IPS DF 19.7 (cell line): ENCODE results near the gene GALNT8.
"Not testable (repeated sequence)": the region's sequence is repeated elsewhere in the genome, so short reads cannot be mapped to it uniquely, and the experiment has no call there.

Experiments used
- DNase-seq: peaks from one replicate; pipeline ENCODE4 v3.0.0-alpha.2; 2013; ENCODE audit warnings: low read depth, low spot score

The GALNT8 gene

DNA sequence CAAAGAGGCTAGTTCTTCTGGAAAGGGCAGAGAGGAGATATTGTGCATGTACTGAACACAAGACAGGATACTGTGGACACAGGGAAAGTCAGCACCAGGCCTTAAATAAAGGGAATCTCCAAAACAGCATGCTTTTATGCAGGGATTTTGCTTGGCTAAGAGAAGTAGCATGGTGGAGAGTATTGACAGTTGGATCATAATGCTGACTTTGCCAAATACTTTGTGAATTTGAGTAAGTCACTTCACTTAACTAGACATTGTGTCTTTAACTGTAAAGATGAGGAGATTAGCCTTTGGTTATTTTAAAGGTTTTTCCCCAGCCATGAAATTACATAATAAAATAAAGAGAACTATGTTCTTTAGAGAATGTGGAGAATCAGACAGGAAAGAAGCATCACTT, 24.5 kb downstream of the GALNT8 start:
- DNase-seq, result no peak

DNA sequence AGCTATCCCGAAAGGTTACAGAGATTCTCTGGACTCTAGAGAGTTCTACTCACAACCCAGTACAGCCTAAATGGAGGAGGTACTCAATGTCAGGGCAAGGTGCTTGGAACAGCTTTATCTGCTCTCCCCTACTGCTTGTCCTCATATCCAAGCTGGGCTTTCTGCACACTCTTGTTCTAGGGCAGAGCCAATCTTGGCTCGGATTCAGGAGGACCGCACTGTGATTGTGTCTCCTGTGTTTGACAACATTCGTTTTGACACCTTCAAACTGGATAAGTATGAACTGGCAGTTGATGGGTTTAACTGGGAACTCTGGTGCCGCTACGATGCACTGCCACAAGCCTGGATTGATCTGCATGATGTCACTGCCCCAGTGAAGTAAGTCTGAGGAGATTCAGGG, 25.0 kb downstream of the GALNT8 start:
- DNase-seq, result no peak

DNA sequence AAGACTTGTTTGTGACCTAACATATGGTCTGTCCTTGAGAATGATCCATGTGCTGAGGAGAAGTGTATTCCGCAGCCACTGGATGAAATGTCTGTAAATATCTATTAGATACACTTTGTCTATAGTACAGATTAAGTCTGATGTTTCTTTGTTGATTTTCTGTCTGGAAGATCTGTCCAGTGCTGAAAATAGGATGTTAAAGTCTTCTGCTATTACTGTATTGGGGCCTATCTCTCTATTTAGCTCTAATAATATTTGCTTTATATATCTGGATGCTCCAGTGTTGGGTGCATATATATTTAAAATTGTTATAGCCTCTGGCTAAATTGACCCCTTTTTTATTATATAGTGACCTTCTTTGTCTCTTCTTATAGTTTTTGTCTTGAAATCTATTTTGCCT, 31.5 kb downstream of the GALNT8 start:
- not testable (repeated sequence) for DNase-seq

DNA sequence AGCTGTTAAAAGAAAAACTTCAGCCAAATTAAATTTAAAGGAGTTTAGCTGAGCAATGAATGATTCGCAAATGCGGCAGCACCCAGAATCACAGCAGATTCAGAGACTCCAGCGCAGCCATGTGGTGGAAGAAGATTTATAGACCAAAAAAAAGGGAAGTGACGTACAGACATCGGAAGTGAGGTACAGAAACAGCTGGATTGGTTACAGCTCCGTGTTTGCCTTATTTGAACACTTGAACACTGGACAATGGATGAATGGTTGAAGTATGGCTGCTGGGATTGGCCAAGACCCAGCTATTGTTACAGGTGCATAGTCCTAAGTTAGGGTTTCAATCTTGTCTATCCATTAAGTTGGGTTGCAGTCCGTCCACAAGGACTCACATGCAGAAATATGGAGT, 42.6 kb downstream of the GALNT8 start:
- DNase-seq, result no peak

DNA sequence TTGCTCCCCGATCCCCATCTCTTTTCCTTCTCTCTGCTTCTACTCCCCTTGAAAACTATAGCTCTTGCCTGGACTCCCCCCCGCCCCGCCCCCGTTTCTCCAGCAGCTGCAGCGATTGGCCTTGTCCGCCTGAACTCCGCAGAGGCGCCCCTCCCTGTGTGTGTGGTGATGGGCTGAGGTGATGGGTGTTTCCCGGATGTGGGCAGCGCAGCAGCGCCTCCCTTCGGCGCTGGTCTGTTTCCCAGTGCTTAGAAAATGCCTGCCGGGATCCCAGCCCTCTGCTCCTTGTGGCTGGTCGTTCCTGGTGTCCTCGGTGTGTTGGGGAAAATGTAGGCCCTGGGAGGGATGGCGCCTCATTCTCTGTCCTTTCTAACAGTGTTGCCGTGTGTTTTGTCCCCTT, 43.3 kb downstream of the GALNT8 start:
- peak; percentile 86 for DNase-seq

DNA sequence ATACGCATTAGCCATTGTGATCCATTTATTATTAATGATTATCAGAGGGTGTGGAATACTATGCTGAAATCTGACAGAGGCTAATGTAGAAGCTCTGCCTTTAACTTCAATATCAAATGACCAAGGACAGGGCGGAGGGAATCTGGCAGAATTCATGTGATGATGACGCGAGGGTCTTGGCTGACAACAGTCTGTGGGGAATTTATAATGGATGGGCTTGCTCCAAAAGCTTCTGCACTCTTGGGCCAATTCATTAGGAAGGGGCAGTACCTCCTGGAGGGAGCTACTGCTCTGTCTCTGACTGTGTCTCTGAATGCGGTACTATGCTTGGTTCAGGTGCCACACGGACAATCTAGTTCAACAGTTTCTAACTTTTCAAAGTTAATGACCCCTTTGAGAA, 46.2 kb downstream of the GALNT8 start:
- no peak for DNase-seq

DNA sequence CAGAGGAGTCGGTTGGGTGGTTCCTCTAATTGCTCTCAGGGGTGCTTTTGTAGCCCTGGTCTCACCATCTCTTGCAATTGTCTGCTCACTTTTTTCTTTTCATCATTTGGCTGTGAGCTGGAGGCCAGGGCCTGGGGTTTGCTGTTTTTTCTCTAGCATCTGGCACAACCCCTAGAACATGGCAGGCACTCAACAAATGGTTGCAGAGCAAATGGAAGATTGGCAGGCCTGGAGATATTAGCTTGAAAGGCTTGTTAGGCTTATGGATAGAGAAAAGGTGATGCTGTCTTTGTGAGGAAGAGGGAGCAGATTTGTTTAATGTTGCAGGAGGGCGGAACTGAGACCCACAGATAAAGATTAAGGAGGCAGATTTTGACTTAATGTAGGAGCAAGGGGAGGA, 47.0 kb downstream of the GALNT8 start:
- DNase-seq, result no peak

DNA sequence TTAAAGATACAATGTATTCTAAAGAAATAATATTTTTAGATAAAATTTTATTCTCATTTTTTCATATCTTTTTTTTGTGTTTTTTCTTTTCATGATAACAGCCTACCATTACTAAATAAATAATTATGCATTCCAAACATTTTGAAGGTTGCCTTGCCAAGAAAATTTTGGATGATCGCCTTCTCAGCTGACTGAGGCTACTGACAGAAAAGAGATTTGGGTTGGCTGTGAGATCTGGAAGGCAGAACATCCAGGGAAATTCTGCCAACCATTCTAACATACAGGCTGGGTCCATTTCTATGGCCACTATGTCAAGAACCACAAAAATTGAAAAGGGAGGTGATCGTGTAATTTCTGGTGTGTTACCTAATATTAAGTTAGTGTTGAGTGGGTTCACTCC, 48.1 kb downstream of the GALNT8 start:
- no peak for DNase-seq

DNA sequence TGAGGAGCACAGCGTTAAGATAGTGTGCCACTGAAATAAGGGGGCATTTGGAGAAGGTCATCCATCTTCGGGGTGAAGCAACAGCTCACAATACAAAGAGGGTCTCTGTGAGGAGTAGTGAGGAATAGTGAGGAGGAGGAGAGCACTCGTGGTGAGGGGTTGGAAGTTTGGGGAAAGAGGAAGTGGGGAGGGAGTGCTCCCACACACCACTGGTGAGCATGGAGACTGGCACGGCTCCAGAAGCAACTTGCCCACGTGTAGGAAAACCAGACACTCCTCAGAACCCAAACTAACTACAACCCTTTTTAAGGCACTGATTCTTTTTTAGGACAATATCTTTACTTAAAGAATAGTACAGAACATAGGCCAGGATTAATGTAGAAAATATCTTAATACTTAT, 48.9 kb downstream of the GALNT8 start:
- no peak for DNase-seq

DNA sequence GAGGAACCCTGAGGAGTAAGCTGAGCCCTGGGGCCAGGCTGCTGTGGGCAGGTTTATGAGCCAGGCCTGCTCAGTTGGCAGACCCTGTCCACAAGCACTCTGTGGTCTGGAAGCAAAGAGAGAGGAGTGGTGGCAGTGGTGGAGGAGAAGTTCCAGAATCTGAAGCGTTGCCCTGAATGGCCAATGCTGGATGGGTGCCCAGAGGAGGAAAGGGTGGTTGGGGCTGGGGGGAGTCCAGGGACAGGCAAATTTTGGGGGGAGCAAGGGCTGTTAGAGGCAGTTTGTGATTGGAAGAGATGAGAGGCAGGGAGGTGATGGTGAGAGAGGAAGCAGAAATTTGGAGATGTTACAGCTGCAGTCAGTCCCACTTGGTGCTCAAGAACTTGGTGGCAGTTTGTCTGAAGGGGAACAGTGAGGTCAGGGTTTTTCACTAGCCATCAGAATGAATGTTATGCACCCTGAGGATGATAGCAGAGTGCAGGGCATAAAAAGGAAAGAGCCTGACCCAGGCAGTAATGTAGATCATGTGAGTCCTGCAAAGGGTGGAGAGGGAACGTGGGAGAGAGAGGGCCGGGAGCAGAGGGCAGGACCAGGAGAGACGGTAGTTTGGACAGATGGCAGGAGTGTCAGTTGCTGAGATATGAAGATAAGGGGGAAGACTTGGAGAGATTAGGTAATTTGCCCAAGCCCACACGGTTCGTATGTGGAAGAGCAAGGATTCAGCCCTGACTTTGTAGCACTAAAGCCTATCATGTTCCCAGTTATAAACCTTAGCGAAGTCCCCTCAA, 51.2 kb downstream of the GALNT8 start:
- no peak for DNase-seq

DNA sequence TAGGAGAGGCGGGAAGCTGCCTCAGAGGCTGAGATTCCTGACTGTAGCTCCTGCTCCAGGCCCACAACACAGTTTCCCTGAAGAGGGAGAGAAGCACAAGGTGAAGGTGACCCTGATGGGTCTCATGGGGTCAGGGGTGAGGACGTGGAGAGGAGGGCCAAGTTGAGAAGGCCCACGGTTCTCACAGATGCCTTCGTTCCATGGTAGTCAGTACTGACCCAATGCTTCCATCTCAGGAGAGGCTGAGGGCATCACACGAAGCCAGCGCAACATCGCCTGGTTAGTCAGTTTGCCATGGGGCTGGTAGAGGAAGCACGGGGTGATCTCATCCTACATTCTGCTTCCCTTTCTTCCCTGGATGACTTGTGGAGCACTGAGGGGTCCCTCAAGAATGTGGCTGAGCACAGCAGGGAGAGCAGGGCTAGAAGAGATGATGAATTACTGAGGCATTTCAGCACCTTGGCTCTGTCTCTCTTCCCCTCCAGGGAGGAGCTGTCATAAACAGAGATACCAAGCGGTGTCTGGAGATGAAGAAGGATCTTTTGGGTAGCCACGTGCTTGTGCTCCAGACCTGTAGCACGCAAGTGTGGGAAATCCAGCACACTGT, 51.9 kb downstream of the GALNT8 start:
- no peak for DNase-seq

DNA sequence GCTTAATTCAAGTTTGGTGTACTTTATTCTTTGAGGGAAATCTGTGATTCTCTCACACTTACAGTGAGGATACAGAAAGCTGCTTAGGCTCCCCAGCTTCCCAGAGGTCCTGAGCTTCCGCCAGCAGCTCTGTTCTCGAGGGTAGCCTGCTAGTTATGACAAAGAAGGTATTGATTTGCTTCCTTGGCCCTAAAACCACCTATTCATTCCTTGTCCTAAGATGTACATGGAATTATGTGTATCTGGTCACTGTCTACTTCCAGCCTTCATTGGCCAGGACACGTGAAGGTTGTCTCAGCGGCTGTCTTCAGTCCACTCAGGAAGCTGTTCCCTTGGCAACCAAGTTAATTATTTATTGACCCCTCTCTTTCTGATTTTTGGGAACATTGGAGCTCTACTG, 55.7 kb downstream of the GALNT8 start:
- no peak for DNase-seq

DNA sequence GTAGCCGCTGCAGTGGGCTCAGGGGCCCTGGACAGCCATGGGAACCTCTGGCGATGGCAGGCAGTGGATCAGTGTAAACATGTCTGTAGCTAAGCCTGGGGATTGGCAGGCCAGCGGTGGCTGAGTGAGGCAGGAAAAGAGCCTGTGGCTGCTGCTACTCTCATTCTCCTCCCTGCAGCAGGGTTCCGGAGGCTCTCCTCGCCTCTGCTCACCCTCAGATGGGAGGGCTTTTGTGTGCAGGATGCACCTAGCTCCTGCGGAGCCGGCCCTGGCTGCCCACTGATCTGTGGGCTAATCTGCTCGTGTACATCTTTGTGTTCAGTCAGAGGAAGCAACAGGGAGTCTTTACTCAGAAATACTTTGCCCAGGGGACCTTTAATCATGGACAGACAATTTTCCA, 59.5 kb downstream of the GALNT8 start:
- DNase-seq, result no peak

DNA sequence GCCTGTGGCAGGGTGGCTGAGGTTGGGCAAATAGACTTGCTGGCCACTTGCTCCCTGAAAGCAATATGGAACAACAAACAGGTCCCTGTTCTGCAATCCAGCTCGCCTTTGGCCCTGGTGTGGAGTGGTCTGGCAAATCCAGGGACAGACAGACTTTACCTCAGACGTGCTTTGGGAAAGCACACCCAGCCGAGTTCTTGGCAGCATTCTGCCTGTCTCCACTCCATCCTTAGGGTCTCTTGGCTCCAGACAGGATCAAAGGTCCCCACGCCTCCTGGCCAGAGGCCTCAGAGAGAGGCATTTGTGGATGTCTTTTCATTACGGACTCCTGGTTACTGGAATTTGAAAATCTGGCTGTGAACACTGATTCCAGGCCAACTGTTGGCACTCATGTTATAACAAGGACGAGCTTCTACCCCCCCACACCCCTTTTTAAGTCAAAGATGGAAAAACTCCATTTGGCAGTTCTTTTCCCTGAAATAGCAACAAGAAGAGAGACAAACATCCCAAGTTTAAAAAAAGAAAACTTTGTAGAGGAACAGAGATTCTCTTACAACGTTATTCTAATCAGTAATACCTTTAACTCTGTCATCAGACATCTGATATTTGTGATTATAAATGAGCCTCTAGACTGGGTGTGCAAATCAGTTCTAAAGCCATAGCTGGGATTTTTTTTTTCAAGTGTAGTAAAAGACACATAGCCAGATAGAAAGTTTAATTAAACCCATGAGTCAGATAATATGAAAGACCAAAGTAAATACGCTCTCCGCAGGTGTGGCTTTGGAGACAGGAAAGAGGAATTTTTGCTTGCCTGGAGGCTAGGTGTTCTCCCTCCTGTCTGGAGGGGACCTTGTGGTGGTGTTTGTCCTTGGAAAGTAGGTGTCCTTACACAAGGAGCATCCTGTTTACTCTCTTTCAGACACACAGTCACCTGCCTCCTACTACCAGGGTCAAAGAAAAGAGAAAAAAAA, 60.7 kb downstream of the GALNT8 start:
- no peak for DNase-seq

DNA sequence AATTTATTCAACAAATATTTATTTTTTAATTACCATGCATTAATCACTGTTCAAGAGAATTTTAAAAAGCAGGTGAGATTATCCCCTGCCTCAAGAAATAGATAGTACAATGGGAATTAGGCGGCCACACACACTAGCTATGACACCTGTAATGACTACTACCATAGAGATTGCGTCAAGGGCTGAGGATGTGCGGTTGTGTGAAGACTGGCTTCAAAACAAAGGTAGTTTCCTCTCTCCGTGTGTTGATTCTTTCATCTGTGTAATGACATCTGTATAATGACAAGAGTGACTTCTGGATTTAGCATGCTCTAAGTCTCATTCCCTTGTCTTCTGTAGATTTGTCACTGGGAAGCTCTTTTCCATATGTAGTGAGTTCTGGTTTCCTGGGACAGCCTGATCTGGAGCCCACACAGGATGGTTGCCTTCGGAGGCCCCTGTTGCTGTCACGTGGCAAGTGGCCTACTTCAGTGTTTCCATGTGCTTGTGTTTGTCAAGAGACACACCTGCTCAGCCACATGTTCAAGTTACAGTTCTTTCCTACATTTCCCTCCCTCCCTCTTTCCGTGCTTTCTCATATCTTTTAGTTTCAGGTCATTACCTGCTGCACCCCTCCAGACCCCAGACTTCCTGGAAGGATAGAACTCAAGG, 64.3 kb downstream of the GALNT8 start:
- DNase-seq, result no peak

DNA sequence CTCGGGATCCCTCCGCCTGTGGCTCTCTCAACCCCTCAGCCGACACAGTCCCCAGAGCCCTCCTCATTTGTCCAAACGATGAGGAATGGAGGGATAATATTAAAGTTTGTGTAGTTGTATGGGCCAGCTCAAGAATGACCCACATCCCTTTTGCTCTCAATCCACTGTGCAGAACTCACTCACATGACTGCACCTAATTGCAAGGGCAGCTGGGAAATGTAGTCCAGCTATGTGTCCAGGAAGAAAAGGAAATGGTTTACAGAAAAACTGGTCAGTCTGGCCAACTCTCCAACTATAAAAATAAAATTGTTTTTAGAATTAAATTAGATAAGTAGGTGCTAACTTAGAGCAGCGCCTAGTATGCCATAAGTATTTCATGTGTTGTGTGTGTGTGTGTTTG, 66.6 kb downstream of the GALNT8 start:
- DNase-seq, result no peak

DNA sequence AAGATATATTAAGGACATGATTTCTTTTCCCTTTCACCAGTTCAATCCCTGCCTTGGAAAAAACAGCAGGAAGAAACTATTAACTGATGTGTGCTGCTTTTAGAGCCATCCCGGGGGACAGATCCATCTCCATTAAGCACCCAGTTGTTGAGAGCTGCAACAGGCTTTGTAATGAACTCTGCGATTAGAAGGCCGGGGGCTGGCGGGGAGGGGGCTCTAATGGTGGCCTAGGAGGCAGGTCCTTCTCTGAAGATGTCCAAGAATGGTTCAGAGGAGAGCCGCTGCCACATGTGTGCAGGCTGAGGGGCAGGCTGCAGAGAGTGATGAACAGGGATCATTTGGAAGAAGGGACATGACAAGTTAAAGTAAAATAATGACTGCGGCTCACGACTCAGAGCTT, 67.8 kb downstream of the GALNT8 start:
- no peak for DNase-seq

DNA sequence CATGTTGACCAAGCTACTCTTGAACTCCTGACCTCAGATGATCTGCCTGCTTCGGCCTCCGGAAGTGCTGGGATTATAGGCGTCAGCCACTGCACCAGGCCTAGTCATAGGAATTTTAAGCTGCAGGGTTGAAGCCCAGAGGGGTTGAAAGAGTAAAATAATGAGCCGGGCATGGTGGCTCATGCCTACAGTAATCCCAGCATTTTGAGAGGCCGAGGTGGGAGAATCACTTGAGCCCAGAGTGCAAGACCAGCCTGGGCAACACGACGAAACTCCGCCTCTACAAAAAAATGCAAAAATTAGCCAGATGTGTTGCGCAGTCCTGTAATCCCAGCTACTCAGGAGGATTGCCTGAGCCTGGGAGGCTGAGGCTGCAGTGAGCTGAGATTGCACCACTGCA, 69.6 kb downstream of the GALNT8 start:
- no peak for DNase-seq

DNA sequence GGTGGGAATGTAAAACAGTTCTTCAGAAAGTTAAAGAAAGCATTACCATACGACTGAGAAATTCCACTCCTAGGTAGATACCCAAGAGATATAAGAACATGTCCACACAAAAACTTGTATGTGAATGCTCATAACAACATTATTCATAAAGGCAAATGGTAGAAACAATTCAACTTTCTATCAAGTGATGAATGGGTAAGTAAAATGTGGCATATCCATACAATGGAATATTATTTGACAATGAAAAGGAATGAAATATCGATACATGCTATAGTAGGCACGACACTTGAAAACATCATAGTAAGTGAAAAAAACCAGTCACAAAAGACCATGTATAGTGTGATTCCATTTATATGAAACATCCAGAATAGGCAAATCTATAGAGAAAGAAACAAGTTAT, 71.3 kb downstream of the GALNT8 start:
- DNase-seq, result no peak

DNA sequence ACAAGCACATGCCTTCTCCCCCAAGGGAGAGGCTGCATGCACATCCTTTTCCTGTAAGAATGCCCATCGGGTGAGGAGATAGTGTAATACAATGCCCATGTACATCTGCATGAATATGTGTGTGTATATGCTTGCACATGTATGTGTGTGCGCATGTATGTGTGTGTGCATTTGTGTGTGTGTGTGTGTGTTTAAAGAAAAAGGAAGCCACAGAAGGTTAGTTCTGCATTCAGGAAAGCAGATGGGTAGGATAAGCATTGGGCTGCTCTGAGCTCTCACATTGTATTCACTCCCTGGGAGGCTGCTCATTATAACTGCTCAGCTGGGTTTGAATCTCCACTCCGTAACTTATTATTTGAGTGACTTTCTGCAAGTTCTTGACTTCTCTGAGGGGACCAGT, 74.3 kb downstream of the GALNT8 start:
- DNase-seq, result no peak

DNA sequence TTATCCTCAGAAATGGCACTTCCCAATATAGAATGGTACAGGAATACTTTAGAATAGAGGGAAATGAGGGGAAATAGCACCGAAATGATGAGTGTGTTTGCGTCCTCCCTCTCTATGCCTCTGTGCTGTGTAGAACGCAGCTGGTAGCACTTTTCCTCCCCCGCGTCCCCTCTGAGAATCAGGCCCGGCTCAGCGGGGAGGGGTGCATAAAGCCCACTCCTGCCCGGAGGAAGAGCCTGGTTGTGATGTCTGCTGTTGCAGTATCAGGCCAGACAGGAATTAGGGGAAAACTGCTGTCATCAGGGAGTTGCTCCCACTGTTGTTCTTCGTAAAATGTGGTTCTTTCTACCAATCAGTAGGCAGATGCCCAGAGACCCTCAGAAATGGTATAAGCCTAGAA, 76.0 kb downstream of the GALNT8 start:
- DNase-seq, result no peak
